Liver (tissue), 9 donors: Measurements from ENCODE around the gene TAPBPL. TPM values are rescaled to one million over a fixed set of nuclear protein-coding genes. Genes with fewer than 3 reads are reported as not detected.

Experiments
- DNase-seq: peaks from one replicate; pipeline ENCODE4 v3.0.0-alpha.2; 2017; ENCODE audit warnings: low spot score
- H3K27ac ChIP-seq, 2 donors: one replicate each; pipeline ENCODE4 v1.7.0; 2013; ENCODE audit warnings: inconsistent platforms in 2 of 2, low read length in 2 of 2, control low read depth in 1 of 2, low read depth in 1 of 2, mild to moderate bottlenecking in 1 of 2
- H3K27me3 ChIP-seq, 4 donors: one replicate each; pipeline versions ENCODE4 v1.6.1 to v1.7.0; 2013; ENCODE audit warnings: low read length in 3 of 4, inconsistent platforms in 1 of 4, mild to moderate bottlenecking in 1 of 4, moderate library complexity in 1 of 4; ENCODE audit not compliant: control insufficient read depth in 4 of 4, insufficient read depth in 4 of 4
- H3K36me3 ChIP-seq, 4 donors: one replicate each; pipeline versions ENCODE4 v1.6.1 to v1.7.0; 2013; ENCODE audit warnings: low read length in 3 of 4, mild to moderate bottlenecking in 3 of 4, low read depth in 1 of 4, moderate library complexity in 1 of 4; ENCODE audit not compliant: control insufficient read depth in 4 of 4, insufficient read depth in 3 of 4
- H3K4me1 ChIP-seq, 4 donors: one replicate each; pipeline versions ENCODE4 v1.6.1 to v1.7.0; 2013; ENCODE audit warnings: low read length in 3 of 4, mild to moderate bottlenecking in 3 of 4, moderate library complexity in 1 of 4; ENCODE audit not compliant: control insufficient read depth in 4 of 4, insufficient read depth in 4 of 4
- H3K4me3 ChIP-seq, 3 donors: one replicate each; pipeline versions ENCODE4 v1.6.1 to v1.7.0; 2013; ENCODE audit warnings: low read length in 3 of 3, control low read depth in 1 of 3, low read depth in 1 of 3, mild to moderate bottlenecking in 1 of 3
- H3K9ac ChIP-seq, 2 donors: one replicate each; pipeline ENCODE4 v1.7.0; 2013; ENCODE audit warnings: low read length in 2 of 2, mild to moderate bottlenecking in 2 of 2, moderate library complexity in 2 of 2, control low read depth in 1 of 2, low read depth in 1 of 2
- H3K9me3 ChIP-seq, 4 donors: one replicate each; pipeline versions ENCODE4 v1.6.1 to v1.7.0; 2013; ENCODE audit warnings: low read length in 3 of 4; ENCODE audit not compliant: control insufficient read depth in 4 of 4
- EGR1 ChIP-seq, 2 donors: IDR thresholded peaks; 2 replicates each; pipeline ENCODE4 v1.6.1; 2016 to 2018; ENCODE audit warnings: antibody characterized with exemption in 2 of 2, low read depth in 2 of 2
- FOXA1 ChIP-seq: IDR thresholded peaks from 2 replicates; pipeline ENCODE4 v1.6.1; 2016; ENCODE audit warnings: antibody characterized with exemption
- HNF4A ChIP-seq, 2 donors: conservative IDR thresholded peaks; 2 replicates each; pipeline ENCODE4 v1.6.1; 2016; ENCODE audit warnings: antibody characterized with exemption in 2 of 2, mild to moderate bottlenecking in 2 of 2
- HNF4G ChIP-seq: IDR thresholded peaks from 2 replicates; pipeline ENCODE4 v1.6.1; 2016; ENCODE audit warnings: antibody characterized with exemption
- JUND ChIP-seq, 2 donors: IDR thresholded peaks; 2 replicates each; pipeline ENCODE4 v1.6.1; 2016; ENCODE audit warnings: antibody characterized with exemption in 2 of 2
- NR2F2 ChIP-seq: IDR thresholded peaks from 2 replicates; pipeline ENCODE4 v1.6.1; 2016; ENCODE audit warnings: antibody characterized with exemption
- RAD21 ChIP-seq, 2 donors: IDR thresholded peaks; 2 replicates each; pipeline ENCODE4 v1.6.1; 2016; ENCODE audit warnings: antibody characterized with exemption in 2 of 2, mild to moderate bottlenecking in 2 of 2
- RXRA ChIP-seq, 2 donors: IDR thresholded peaks; 2 replicates each; pipeline ENCODE4 v1.6.1; 2017 to 2018; ENCODE audit warnings: antibody characterized with exemption in 2 of 2, mild to moderate bottlenecking in 1 of 2
- SP1 ChIP-seq: IDR thresholded peaks from 2 replicates; pipeline ENCODE4 v1.6.1; 2018; ENCODE audit warnings: antibody characterized with exemption, mild to moderate bottlenecking
- YY1 ChIP-seq: IDR thresholded peaks from 2 replicates; pipeline ENCODE4 v1.6.1; 2016; ENCODE audit warnings: antibody characterized with exemption, mild to moderate bottlenecking
- WGBS: extraction: QIAGEN DNeasy Blood & Tissue Kit; methylation state at CpG from one replicate; pipeline ENCODE4 v1.1.7; 2013; 5-methylcytosine and 5-hydroxymethylcytosine counted together
- polyA plus RNA-seq, 2 donors: library from polyadenylated mRNA; stranded (reverse) in 1 of 2; unstranded in 1 of 2; fragments of 200-250 nt in 1 of 2; fragments of >200 nt in 1 of 2; fragmentation: Nextera tagmentation in 1 of 2; extraction: Ambion mirVana in 1 of 2; gene quantifications; one replicate each; pipeline versions ENCODE4 v1.2.1 to v1.2.3, GENCODE V29; 2013 to 2015
- total RNA-seq, 2 donors: library from RNA; depleted of rRNA; stranded (reverse); fragments of >200 nt; gene quantifications; one replicate each; pipeline ENCODE4 v1.2.3, GENCODE V29; 2014
- TF ChIP-seq, protein P1 (sequence below): IDR thresholded peaks from 2 replicates; pipeline ENCODE4 v1.6.1; 2016; ENCODE audit warnings: antibody characterized with exemption, mild to moderate bottlenecking
- TF ChIP-seq, protein P2 (sequence below): IDR thresholded peaks from 2 replicates; pipeline ENCODE4 v1.6.1; 2016; ENCODE audit warnings: antibody characterized with exemption
- TF ChIP-seq, protein P3 (sequence below): IDR thresholded peaks from 2 replicates; pipeline ENCODE4 v1.6.1; 2016; ENCODE audit warnings: antibody characterized with exemption
- donor health status: healthy.
- donor health status: healthy.
- donor health status: healthy.
- donor health status: healthy.
- donor health status: healthy.

TAPBPL gene
- total and polyA plus RNA-seq, 4 donors, result 9.5 to 32.9 (median 19.0) TPM

DNA sequence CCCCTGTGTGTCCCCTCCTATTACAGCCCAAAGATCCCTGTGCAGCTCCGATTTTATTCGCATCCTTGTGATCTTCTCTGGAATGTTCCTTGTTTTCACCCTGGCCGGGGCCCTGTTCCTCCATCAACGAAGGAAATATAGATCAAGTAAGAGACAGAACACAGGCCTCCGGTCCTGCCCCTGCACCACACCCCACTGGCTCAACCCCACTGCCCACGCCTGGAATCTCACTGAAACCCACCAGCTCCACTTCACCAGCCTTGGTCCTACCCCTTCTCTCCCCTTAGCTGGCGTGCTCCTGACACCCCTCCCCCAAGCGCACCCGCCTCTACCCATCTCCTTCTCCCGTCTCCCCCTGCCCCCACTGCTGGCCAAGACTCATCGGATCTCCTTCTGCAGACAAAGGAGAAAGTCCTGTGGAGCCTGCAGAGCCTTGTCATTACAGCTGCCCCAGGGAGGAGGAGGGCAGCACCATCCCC, 934 bp upstream of the TAPBPL start:
- Histone ChIP-seq H3K36me3 (peaks cover 2 to 14% (median 11%) of the 10 kb centered on the region in 4 donors), H3K4me3 (peak overlapping the region; percentile 65 to 92 (median 74)), H3K9ac (peak overlapping the region in 1 of 2 donors; percentile 47), H3K27ac (peak overlapping the region; percentile 84 to 91), H3K4me1 (peaks cover 8 to 26% (median 17%) of the 10 kb centered on the region in 4 donors), H3K9me3 (no peaks in the 10 kb centered on the region), H3K27me3 (no peaks in the 10 kb centered on the region)
- WGBS, result 23% methylated on average over 11 of the region's 11 CpGs
- TF ChIP-seq, protein P1, sequence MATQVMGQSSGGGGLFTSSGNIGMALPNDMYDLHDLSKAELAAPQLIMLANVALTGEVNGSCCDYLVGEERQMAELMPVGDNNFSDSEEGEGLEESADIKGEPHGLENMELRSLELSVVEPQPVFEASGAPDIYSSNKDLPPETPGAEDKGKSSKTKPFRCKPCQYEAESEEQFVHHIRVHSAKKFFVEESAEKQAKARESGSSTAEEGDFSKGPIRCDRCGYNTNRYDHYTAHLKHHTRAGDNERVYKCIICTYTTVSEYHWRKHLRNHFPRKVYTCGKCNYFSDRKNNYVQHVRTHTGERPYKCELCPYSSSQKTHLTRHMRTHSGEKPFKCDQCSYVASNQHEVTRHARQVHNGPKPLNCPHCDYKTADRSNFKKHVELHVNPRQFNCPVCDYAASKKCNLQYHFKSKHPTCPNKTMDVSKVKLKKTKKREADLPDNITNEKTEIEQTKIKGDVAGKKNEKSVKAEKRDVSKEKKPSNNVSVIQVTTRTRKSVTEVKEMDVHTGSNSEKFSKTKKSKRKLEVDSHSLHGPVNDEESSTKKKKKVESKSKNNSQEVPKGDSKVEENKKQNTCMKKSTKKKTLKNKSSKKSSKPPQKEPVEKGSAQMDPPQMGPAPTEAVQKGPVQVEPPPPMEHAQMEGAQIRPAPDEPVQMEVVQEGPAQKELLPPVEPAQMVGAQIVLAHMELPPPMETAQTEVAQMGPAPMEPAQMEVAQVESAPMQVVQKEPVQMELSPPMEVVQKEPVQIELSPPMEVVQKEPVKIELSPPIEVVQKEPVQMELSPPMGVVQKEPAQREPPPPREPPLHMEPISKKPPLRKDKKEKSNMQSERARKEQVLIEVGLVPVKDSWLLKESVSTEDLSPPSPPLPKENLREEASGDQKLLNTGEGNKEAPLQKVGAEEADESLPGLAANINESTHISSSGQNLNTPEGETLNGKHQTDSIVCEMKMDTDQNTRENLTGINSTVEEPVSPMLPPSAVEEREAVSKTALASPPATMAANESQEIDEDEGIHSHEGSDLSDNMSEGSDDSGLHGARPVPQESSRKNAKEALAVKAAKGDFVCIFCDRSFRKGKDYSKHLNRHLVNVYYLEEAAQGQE, result no peak
- TF ChIP-seq JUND (IDR thresholded peaks at IDR 0.05) (no peak), HNF4G (no peak), HNF4A (conservative IDR thresholded peaks at IDR 0.05) (no peak), SP1 (no peak), EGR1 (IDR thresholded peaks at IDR 0.05; ENCODE audit: low read depth in 2 of 2) (no peak), RAD21 (IDR thresholded peaks at IDR 0.05) (no peak), NR2F2 (no peak), FOXA1 (no peak)
- TF ChIP-seq, protein P2, sequence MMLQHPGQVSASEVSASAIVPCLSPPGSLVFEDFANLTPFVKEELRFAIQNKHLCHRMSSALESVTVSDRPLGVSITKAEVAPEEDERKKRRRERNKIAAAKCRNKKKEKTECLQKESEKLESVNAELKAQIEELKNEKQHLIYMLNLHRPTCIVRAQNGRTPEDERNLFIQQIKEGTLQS, result no peak
- TF ChIP-seq, protein P3, sequence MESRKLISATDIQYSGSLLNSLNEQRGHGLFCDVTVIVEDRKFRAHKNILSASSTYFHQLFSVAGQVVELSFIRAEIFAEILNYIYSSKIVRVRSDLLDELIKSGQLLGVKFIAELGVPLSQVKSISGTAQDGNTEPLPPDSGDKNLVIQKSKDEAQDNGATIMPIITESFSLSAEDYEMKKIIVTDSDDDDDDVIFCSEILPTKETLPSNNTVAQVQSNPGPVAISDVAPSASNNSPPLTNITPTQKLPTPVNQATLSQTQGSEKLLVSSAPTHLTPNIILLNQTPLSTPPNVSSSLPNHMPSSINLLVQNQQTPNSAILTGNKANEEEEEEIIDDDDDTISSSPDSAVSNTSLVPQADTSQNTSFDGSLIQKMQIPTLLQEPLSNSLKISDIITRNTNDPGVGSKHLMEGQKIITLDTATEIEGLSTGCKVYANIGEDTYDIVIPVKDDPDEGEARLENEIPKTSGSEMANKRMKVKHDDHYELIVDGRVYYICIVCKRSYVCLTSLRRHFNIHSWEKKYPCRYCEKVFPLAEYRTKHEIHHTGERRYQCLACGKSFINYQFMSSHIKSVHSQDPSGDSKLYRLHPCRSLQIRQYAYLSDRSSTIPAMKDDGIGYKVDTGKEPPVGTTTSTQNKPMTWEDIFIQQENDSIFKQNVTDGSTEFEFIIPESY, result no peak
- DNase-seq, result no peak

DNA sequence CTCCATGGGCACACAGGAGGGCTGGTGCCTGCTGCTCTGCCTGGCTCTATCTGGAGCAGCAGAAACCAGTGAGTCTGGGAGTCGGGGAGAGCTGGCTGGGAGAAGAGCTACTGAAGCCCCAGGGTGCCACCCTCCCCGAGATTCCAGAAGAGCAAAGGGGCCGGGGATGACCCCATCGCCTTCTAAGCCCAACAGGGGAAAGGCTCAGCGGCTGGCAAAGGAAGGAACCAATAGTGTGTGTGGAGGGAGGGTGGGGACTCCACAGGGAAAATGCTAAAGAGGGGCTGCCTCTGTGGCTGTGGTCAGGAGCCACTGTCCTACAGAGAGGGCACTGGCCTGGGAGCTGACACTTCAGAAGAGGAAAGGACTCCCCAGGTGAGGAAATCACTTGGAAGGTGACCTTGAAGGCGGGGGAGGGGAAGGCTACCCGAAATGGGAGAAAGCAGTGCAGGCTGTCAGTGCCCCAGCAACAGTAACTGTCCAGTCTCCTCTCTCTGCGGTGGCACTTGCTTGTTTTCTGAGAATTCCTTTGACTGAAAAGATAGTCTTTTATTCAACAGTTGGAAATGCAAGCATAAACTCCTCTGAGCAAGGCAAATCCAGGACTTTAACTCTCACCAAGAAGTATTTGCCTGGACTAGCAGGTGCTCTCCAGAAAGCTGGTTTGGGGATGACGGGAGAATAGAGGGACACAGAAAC, 552 bp downstream of the TAPBPL start:
- peak overlapping the region; percentile 65 to 92 (median 74) for H3K4me3 ChIP-seq
- H3K27ac ChIP-seq, result peak overlapping the region; percentile 84 to 91
- no peaks in the 10 kb centered on the region for H3K27me3 ChIP-seq
- H3K9me3 ChIP-seq, result no peaks in the 10 kb centered on the region
- H3K9ac ChIP-seq, result peak overlapping the region; percentile 51 to 95
- TF ChIP-seq YY1 (peak; percentile 34), RXRA (IDR thresholded peaks at IDR 0.05) (peak in 1 of 2 donors; percentile 25)
- TF ChIP-seq, protein P2, result no peak
- peaks cover 2 to 18% (median 13%) of the 10 kb centered on the region in 4 donors for H3K36me3 ChIP-seq
- H3K4me1 ChIP-seq, result peaks cover 8 to 26% (median 17%) of the 10 kb centered on the region in 4 donors
- WGBS, result 2% methylated on average over 9 of the region's 9 CpGs
- peak; percentile 72 for DNase-seq
